CD14-positive monocyte (primary cell): ENCODE data around the gene LRRC1. TPM values are rescaled to one million over a fixed set of nuclear protein-coding genes. Genes with fewer than 3 reads are reported as not detected.

Source experiments
- DNase-seq, 3 donors: peaks; one replicate each; pipeline ENCODE4 v3.0.0-alpha.2; 2011 to 2022
- H2AFZ ChIP-seq: 2 replicates; pipeline ENCODE4 v1.6.0; 2012; ENCODE audit warnings: mild to moderate bottlenecking, low read depth, low read length, inconsistent platforms; ENCODE audit not compliant: insufficient read depth, poor library complexity, severe bottlenecking
- H3K27ac ChIP-seq, 2 donors: 1 replicate in 1 of 2; 2 replicates in 1 of 2; pipeline ENCODE4 v1.5.1; 2012 to 2013; ENCODE audit warnings: low read length in 2 of 2, control low read depth in 1 of 2, inconsistent platforms in 1 of 2, low read depth in 1 of 2, mild to moderate bottlenecking in 1 of 2
- H3K27me3 ChIP-seq, 2 donors: one replicate each; pipeline versions ENCODE4 v1.6.0 to v1.6.1; 2011 to 2013; ENCODE audit warnings: low read length in 2 of 2; ENCODE audit not compliant: control insufficient read depth in 2 of 2, insufficient read depth in 2 of 2
- H3K36me3 ChIP-seq, 2 donors: replicated peaks in 1 of 2; 1 replicate in 1 of 2; 2 replicates in 1 of 2; pipeline versions ENCODE4 v1.5.1 to v1.6.1; 2012 to 2013; ENCODE audit warnings: low read length in 2 of 2, control low read depth in 1 of 2, inconsistent platforms in 1 of 2, mild to moderate bottlenecking in 1 of 2; ENCODE audit not compliant: insufficient read depth in 2 of 2, control insufficient read depth in 1 of 2
- H3K4me1 ChIP-seq, 2 donors: 1 replicate in 1 of 2; 2 replicates in 1 of 2; pipeline versions ENCODE4 v1.5.1 to v1.6.1; 2012 to 2013; ENCODE audit warnings: low read length in 2 of 2, control low read depth in 1 of 2, inconsistent platforms in 1 of 2, mild to moderate bottlenecking in 1 of 2, moderate library complexity in 1 of 2; ENCODE audit not compliant: insufficient read depth in 2 of 2, control insufficient read depth in 1 of 2
- H3K4me2 ChIP-seq: replicated peaks from 2 replicates; pipeline ENCODE3; 2012; ENCODE audit warnings: low read length, moderate library complexity, mild to moderate bottlenecking; ENCODE audit not compliant: poor library complexity, severe bottlenecking; ENCODE audit errors: extremely low read depth
- H3K4me3 ChIP-seq, 3 experiments: fragments of 200-600 bp in 1 of 3; sonication (generic) in 1 of 3; replicated peaks in 1 of 3; 1 replicate in 2 of 3; 2 replicates in 1 of 3; pipeline ENCODE4 v1.5.1; 2011 to 2013; ENCODE audit warnings: low read length in 3 of 3, mild to moderate bottlenecking in 3 of 3, control low read depth in 2 of 3, low read depth in 2 of 3, inconsistent platforms in 1 of 3, moderate library complexity in 1 of 3
- H3K79me2 ChIP-seq: 2 replicates; pipeline ENCODE4 v1.6.0; 2012; ENCODE audit warnings: mild to moderate bottlenecking, control low read depth, inconsistent platforms, low read length, moderate library complexity; ENCODE audit not compliant: insufficient read depth
- H3K9ac ChIP-seq: 2 replicates; pipeline ENCODE4 v1.6.0; 2017; ENCODE audit warnings: low read length, mild to moderate bottlenecking; ENCODE audit not compliant: insufficient read depth, poor library complexity, severe bottlenecking
- H3K9me3 ChIP-seq, 2 donors: replicated peaks in 1 of 2; 1 replicate in 1 of 2; 2 replicates in 1 of 2; pipeline versions ENCODE4 v1.5.1 to v1.6.1; 2012 to 2013; ENCODE audit warnings: low read length in 2 of 2, control low read depth in 1 of 2; ENCODE audit not compliant: control insufficient read depth in 1 of 2, insufficient read depth in 1 of 2
- H4K20me1 ChIP-seq: 2 replicates; pipeline ENCODE4 v1.6.0; 2012; ENCODE audit warnings: mild to moderate bottlenecking, low read length, control low read depth, moderate library complexity; ENCODE audit not compliant: insufficient read depth
- H3K27ac Mint-ChIP-seq, 7 donors: one replicate each; pipeline ENCODE4 v1.8.0; 2020; ENCODE audit warnings: mild to moderate bottlenecking in 7 of 7, mixed read lengths in 7 of 7, moderate library complexity in 6 of 7, inconsistent platforms in 2 of 7
- H3K27me3 Mint-ChIP-seq, 3 donors: one replicate each; pipeline ENCODE4 v1.8.0; 2021 to 2022; ENCODE audit warnings: low read depth in 3 of 3, mild to moderate bottlenecking in 3 of 3, mixed read lengths in 3 of 3, moderate library complexity in 3 of 3, inconsistent platforms in 1 of 3
- H3K36me3 Mint-ChIP-seq, 2 donors: one replicate each; pipeline ENCODE4 v1.8.0; 2020; ENCODE audit warnings: mixed read lengths in 2 of 2, inconsistent platforms in 1 of 2, mild to moderate bottlenecking in 1 of 2
- H3K4me1 Mint-ChIP-seq: one replicate; pipeline ENCODE4 v1.8.0; 2020; ENCODE audit warnings: mild to moderate bottlenecking, mixed read lengths
- H3K4me3 Mint-ChIP-seq, 2 donors: one replicate each; pipeline ENCODE4 v1.8.0; 2020; ENCODE audit warnings: mild to moderate bottlenecking in 2 of 2, mixed read lengths in 2 of 2, moderate library complexity in 1 of 2
- H3K9me3 Mint-ChIP-seq, 7 donors: one replicate each; pipeline ENCODE4 v1.8.0; 2020 to 2022; ENCODE audit warnings: mixed read lengths in 7 of 7, mild to moderate bottlenecking in 6 of 7, moderate library complexity in 6 of 7, inconsistent platforms in 2 of 7
- WGBS: methylation state at CpG from one replicate; pipeline ENCODE4 v1.1.5; 2013; ENCODE audit warnings: missing lambda C conversion rate; ENCODE audit not compliant: insufficient coverage; 5-methylcytosine and 5-hydroxymethylcytosine counted together
- intact Hi-C, 2 donors: fragments of 100-400 bp; cut with micrococcal nuclease; formaldehyde crosslinking; loops; one replicate each; pipeline versions ENCODE4 v1.15.0 to v1.15.1; 2023
- polyA plus RNA-seq, 3 donors: library from polyadenylated mRNA; depleted of rRNA in 1 of 3; unstranded in 2 of 3; stranded (reverse) in 1 of 3; fragments of 300-500 nt in 2 of 3; fragments of >200 nt in 1 of 3; fragmentation: Illumina TruSeq in 2 of 3; gene quantifications; 1 replicate in 2 of 3; 2 replicates in 1 of 3; pipeline ENCODE4 v1.2.3, GENCODE V29; 2012 to 2021
- TF ChIP-seq, protein P1 (sequence below): fragments of 200-600 bp; IDR thresholded peaks from one replicate; pipeline ENCODE4 v1.8.0; 2022; ENCODE audit warnings: antibody characterized with exemption, mild to moderate bottlenecking

Gene LRRC1
- polyA plus RNA-seq, 3 donors, result 0.18 to 1.6 (median 0.92) TPM

DNA sequence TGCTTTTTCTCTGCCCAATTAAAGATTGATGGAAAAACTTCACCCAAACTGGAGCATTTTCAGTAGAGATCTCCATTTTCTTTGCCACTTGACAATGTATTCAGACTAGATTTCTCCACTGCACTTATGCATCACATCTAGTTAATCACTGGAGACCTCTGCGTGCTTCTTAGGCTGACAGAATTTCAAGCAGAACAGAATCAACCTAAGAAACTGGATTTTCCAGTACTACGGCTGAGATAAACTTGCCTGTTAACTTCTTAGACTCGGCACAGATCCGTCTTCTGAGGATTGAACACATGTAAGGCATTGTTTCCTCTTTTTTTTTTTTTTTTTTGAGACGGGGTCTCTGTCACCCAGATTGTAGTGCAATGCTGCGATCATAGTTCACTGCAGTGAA, 139.2 kb downstream of the LRRC1 start:
- Histone ChIP-seq H3K27me3 (no peaks in the 10 kb centered on the region), H3K4me2 (no peak overlapping the region), H3K9ac (no peak overlapping the region), H3K9me3 (no peaks in the 10 kb centered on the region), H3K4me3 (no peak overlapping the region), H3K79me2 (no peaks in the 10 kb centered on the region), H3K27ac (no peak overlapping the region), H3K4me1 (peaks cover 0 to 4% of the 10 kb centered on the region in 2 donors), H3K36me3 (no peaks in the 10 kb centered on the region), H2AFZ (no peak overlapping the region), H4K20me1 (no peaks in the 10 kb centered on the region)
- DNase-seq, result no peak
- Mint-ChIP-seq H3K4me1 (peaks cover 1% of the 10 kb centered on the region), H3K36me3 (no peaks in the 10 kb centered on the region), H3K27me3 (peaks cover 0 to 3% (median 1%) of the 10 kb centered on the region in 3 donors), H3K9me3 (peaks cover 0 to 3% (median 0%) of the 10 kb centered on the region in 7 donors), H3K4me3 (no peak overlapping the region), H3K27ac (no peak overlapping the region)
- intact Hi-C loops, result no loop called here
- 98% methylated on average over 4 of the region's 6 CpGs for WGBS
- TF ChIP-seq, protein P1, sequence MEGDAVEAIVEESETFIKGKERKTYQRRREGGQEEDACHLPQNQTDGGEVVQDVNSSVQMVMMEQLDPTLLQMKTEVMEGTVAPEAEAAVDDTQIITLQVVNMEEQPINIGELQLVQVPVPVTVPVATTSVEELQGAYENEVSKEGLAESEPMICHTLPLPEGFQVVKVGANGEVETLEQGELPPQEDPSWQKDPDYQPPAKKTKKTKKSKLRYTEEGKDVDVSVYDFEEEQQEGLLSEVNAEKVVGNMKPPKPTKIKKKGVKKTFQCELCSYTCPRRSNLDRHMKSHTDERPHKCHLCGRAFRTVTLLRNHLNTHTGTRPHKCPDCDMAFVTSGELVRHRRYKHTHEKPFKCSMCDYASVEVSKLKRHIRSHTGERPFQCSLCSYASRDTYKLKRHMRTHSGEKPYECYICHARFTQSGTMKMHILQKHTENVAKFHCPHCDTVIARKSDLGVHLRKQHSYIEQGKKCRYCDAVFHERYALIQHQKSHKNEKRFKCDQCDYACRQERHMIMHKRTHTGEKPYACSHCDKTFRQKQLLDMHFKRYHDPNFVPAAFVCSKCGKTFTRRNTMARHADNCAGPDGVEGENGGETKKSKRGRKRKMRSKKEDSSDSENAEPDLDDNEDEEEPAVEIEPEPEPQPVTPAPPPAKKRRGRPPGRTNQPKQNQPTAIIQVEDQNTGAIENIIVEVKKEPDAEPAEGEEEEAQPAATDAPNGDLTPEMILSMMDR, result no peak

DNA sequence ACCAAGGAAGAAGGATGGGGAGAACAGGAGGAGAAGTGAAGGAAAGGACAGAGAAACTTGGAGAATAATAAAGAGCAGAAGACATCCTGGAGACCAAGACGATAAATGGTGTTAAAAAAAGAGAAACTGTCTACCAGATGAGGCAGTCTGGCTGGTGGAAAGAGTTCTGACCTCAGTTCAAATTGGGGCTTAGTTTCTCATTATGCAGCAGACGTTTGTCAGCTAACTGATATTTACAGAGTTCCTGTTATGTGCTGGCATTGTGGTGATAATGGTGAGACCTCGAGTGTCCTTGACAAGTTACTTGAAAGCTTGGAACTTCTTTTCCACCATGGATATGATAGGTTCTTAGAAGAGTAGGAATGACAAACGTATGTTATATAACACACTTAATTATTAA, 142.7 kb downstream of the LRRC1 start:
- no peaks in the 10 kb centered on the region for H3K36me3 Mint-ChIP-seq
- Histone ChIP-seq H3K9ac (no peak overlapping the region), H3K27me3 (no peaks in the 10 kb centered on the region), H3K79me2 (no peaks in the 10 kb centered on the region), H2AFZ (no peak overlapping the region), H3K9me3 (no peaks in the 10 kb centered on the region), H3K27ac (no peak overlapping the region), H4K20me1 (no peaks in the 10 kb centered on the region), H3K36me3 (no peaks in the 10 kb centered on the region), H3K4me2 (no peak overlapping the region), H3K4me1 (no peaks in the 10 kb centered on the region), H3K4me3 (no peak overlapping the region)
- H3K27me3 Mint-ChIP-seq, result peaks cover 0 to 3% (median 0%) of the 10 kb centered on the region in 3 donors
- intact Hi-C loops, result no loop called here
- H3K4me3 Mint-ChIP-seq, result no peak overlapping the region
- WGBS, result 58% methylated on average over 2 of the region's 4 CpGs
- H3K9me3 Mint-ChIP-seq, result peaks cover 0 to 3% (median 0%) of the 10 kb centered on the region in 7 donors
- no peaks in the 10 kb centered on the region for H3K4me1 Mint-ChIP-seq
- DNase-seq, result no peak
- H3K27ac Mint-ChIP-seq, result no peak overlapping the region
- TF ChIP-seq, protein P1, result no peak
